HEK293 (cell line): ENCODE measurements around the gene LRSAM1.
A peak's percentile ranks its signal among the peaks of the same experiment; 100 is the strongest.

ENCODE experiments used
- CTCF ChIA-PET: fragments of 350-600 bp; formaldehyde crosslinking; extraction: SDS; loops from one replicate; lab custom pipeline; 2021; ENCODE audit warnings: antibody characterized with exemption; lab: Yijun Ruan, JAX
- POLR2A ChIA-PET: fragments of 300-600 bp; formaldehyde crosslinking; extraction: SDS; loops from one replicate; lab custom pipeline; 2020; ENCODE audit warnings: antibody characterized with exemption, inconsistent platforms; lab: Yijun Ruan, JAX
- H3K27ac ChIP-seq: fragments of 200-500 bp; sonication (Bioruptor generic); 2 replicates; pipeline ENCODE4 v1.5.1; 2014; ENCODE audit warnings: low read depth, low read length, control low read depth, inconsistent platforms; ENCODE audit errors: extremely low read depth
- H3K36me3 ChIP-seq, 2 experiments: fragments of 200-500 bp in 1 of 2; sonication (Bioruptor generic) in 1 of 2; 1 replicate in 1 of 2; 2 replicates in 1 of 2; pipeline ENCODE4 v1.5.1; 2014 to 2017; ENCODE audit warnings: inconsistent platforms in 2 of 2, low read length in 2 of 2; ENCODE audit not compliant: control insufficient read depth in 2 of 2, insufficient read depth in 1 of 2
- H3K4me1 ChIP-seq: fragments of 200-500 bp; sonication (Bioruptor generic); 2 replicates; pipeline ENCODE4 v1.5.1; 2014; ENCODE audit warnings: mild to moderate bottlenecking, low read length, inconsistent platforms; ENCODE audit not compliant: control insufficient read depth, insufficient read depth
- H3K4me3 ChIP-seq: 2 replicates; pipeline ENCODE4 v1.5.1; 2011; ENCODE audit warnings: low read depth, mild to moderate bottlenecking, control low read depth, low read length, moderate library complexity
- H3K9me3 ChIP-seq: fragments of 200-500 bp; sonication (Bioruptor generic); 2 replicates; pipeline ENCODE4 v1.5.1; 2014; ENCODE audit warnings: low read depth, low read length, inconsistent platforms; ENCODE audit not compliant: control insufficient read depth, insufficient read depth
- AEBP2 ChIP-seq: fragments of 450-650 bp; formaldehyde crosslinking; IDR thresholded peaks from 2 replicates; pipeline ENCODE4 v1.5.1; 2016; ENCODE audit warnings: missing biosample characterization, missing genetic modification characterization, borderline replicate concordance
- BCL6B ChIP-seq: fragments of 450-650 bp; formaldehyde crosslinking; IDR thresholded peaks from 2 replicates; pipeline ENCODE4 v1.5.1; 2017; ENCODE audit warnings: missing biosample characterization, missing genetic modification characterization
- ELK4 ChIP-seq: IDR thresholded peaks from 2 replicates; pipeline ENCODE4 v1.6.1; 2011; ENCODE audit warnings: mild to moderate bottlenecking, low read depth, low read length, borderline replicate concordance
- KLF16 ChIP-seq: fragments of 450-650 bp; formaldehyde crosslinking; IDR thresholded peaks from 2 replicates; pipeline ENCODE4 v1.5.1; 2017; ENCODE audit warnings: missing biosample characterization, missing genetic modification characterization
- SCRT1 ChIP-seq: fragments of 450-650 bp; formaldehyde crosslinking; IDR thresholded peaks from 2 replicates; pipeline ENCODE4 v1.5.1; 2016; ENCODE audit warnings: missing biosample characterization, missing genetic modification characterization, borderline replicate concordance
- SCRT2 ChIP-seq: fragments of 450-650 bp; formaldehyde crosslinking; IDR thresholded peaks from 2 replicates; pipeline ENCODE4 v1.5.1; 2016; ENCODE audit warnings: missing biosample characterization, missing genetic modification characterization
- SETDB1 ChIP-seq: IDR thresholded peaks from one replicate; pipeline ENCODE4 v1.6.1; 2017; ENCODE audit warnings: mild to moderate bottlenecking, low read length, moderate library complexity, mixed read lengths; ENCODE audit not compliant: insufficient read length
- TCF7L2 ChIP-seq: IDR thresholded peaks from 2 replicates; pipeline ENCODE4 v1.6.1; 2011; ENCODE audit warnings: low read depth, mild to moderate bottlenecking, inconsistent platforms, low read length, moderate library complexity, borderline replicate concordance
- ZFHX2 ChIP-seq: fragments of 450-650 bp; formaldehyde crosslinking; conservative IDR thresholded peaks from 2 replicates; pipeline ENCODE4 v1.5.1; 2016; ENCODE audit warnings: missing biosample characterization, missing genetic modification characterization
- ZIC2 ChIP-seq: fragments of 450-650 bp; formaldehyde crosslinking; IDR thresholded peaks from 2 replicates; pipeline ENCODE4 v1.5.1; 2016; ENCODE audit warnings: missing biosample characterization, missing genetic modification characterization
- ZNF10 ChIP-seq: fragments of 450-650 bp; formaldehyde crosslinking; IDR thresholded peaks from 2 replicates; pipeline ENCODE4 v1.5.1; 2017; ENCODE audit warnings: missing biosample characterization, missing genetic modification characterization
- ZNF174 ChIP-seq: fragments of 450-650 bp; formaldehyde crosslinking; IDR thresholded peaks from 2 replicates; pipeline ENCODE4 v1.5.0; 2017; ENCODE audit warnings: missing biosample characterization, mild to moderate bottlenecking, missing genetic modification characterization
- ZNF18 ChIP-seq: fragments of 450-650 bp; formaldehyde crosslinking; IDR thresholded peaks from 2 replicates; pipeline ENCODE4 v1.5.1; 2016; ENCODE audit warnings: missing biosample characterization, missing genetic modification characterization
- ZNF19 ChIP-seq: fragments of 450-650 bp; formaldehyde crosslinking; IDR thresholded peaks from 2 replicates; pipeline ENCODE4; 2016; ENCODE audit warnings: missing biosample characterization, missing genetic modification characterization, low read depth
- ZNF311 ChIP-seq: fragments of 450-650 bp; formaldehyde crosslinking; IDR thresholded peaks from 2 replicates; pipeline ENCODE4 v1.5.1; 2017; ENCODE audit warnings: missing biosample characterization, missing genetic modification characterization, borderline replicate concordance
- TF ChIP-seq, protein P1 (sequence below): fragments of 450-650 bp; formaldehyde crosslinking; IDR thresholded peaks from 2 replicates; pipeline ENCODE4 v1.5.1; 2016; ENCODE audit warnings: missing biosample characterization, missing genetic modification characterization

The LRSAM1 gene

DNA sequence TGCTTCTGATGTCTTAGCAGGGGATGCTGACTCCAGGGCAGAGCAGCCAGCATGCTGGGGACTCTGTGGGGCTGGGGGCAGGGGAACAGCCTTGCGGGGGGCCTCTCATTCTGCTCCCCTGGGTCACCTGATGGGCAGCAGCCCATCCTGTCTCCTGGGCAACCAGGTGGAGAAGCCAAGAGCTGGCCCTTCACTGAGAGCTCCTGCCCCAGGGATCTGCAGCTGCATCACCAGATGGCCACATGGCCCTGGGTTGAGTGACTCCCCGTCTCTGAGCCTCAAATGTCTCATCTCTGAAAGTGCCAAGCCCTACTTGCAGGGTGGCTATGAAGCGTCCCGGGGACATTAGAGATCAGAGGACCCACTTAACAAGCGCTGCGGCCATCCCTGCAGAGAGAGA is 49.1 kb downstream of the LRSAM1 start (continued):
- TF ChIP-seq AEBP2, result no peak
- no peak for TF ChIP-seq TCF7L2
- TF ChIP-seq ZNF19 (tag by site-specific recombination), result no peak

DNA sequence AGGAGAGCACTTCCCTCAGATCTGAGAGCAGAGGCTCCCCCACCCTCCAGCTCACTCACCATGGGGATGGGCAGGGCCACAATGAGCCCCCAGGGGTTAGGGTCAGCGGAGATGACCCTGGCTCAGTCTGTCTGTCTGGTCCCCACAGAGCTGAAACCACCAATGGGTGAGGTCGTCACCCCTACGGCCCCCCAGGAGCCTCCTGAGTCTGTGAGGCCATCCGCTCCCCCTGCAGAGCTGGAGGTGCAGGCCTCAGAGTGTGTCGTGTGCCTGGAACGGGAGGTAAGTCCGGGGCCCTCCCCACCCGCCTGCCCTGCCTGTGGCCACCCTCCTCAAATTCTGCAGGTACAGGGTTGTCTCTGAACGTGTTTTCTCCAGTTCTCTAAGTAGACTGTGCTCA is 49.6 kb downstream of the LRSAM1 start:
- no peak for TF ChIP-seq ZFHX2
- 0 out of 2 replicates have a peak, but pooled peaks have one; percentile 14 for TF ChIP-seq ZIC2 (tag by site-specific recombination)
- no peak for TF ChIP-seq ZNF18
- Histone ChIP-seq H3K4me1 (no peaks in the 10 kb centered on the region), H3K27ac (no peak overlapping the region), H3K4me3 (no peak overlapping the region), H3K9me3 (no peaks in the 10 kb centered on the region), H3K36me3 (peaks cover 0 to 37% of the 10 kb centered on the region in 2 experiments; a peak in 1 of 3 replicates)
- ChIA-PET POLR2A (interaction anchor here (0.6 kb wide), 1 partner anchor 368 kb away, joined by 3 read pairs; no protein-coding TSS in a partner anchor), CTCF (interaction anchor here (0.6 to 1.1 kb wide), 3 partner anchors 16 to 136 kb away, joined by 3 read pairs; no protein-coding TSS in a partner anchor)

DNA sequence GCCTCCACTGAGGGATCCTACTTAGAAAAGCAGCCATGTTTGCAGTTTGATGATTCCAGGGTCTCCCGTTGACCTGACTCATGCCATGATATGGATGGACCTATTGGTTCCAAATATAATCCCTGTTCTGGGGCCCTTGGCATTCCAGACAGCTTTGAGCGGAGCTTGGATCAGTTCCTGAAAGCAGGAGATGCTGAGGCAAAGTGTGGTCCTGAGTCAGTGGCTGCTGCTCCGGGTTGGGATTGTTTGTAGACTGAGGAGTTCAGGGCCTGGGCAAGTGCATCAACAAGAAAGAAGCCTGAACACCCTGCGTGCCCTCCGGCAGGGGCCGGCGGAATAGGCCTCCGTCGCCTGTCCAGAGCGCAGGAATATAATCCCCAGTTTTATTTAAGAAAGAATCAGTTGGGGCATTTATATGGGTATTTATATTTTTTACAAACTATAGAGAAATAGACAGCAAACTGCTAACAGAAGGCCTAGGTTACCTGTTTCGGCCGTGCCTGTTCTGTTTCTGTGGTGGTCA is 50.6 kb downstream of the LRSAM1 start:
- CTCF ChIA-PET, result interaction anchor here (1.1 kb wide), 1 partner anchor 233 kb away, joined by 3 read pairs; the partner anchor contains the start of gene TOR2A
- H3K4me3 ChIP-seq, result no peak overlapping the region
- H3K27ac ChIP-seq, result no peak overlapping the region
- TF ChIP-seq ELK4, result no peak
- TF ChIP-seq ZNF174, result no peak
- TF ChIP-seq ZNF10, result no peak
- no peak for TF ChIP-seq KLF16 (tag by site-specific recombination)
- no peak for TF ChIP-seq ZNF311 (tag by site-specific recombination)
- TF ChIP-seq SCRT2 (tag by site-specific recombination), result no peak
- TF ChIP-seq BCL6B (tag by site-specific recombination), result no peak
- TF ChIP-seq, protein P1, sequence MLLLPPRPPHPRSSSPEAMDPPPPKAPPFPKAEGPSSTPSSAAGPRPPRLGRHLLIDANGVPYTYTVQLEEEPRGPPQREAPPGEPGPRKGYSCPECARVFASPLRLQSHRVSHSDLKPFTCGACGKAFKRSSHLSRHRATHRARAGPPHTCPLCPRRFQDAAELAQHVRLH (tag by site-specific recombination), result no peak
- TF ChIP-seq SCRT1, result no peak
- TF ChIP-seq SETDB1, result no peak
- H3K4me1 ChIP-seq, result no peaks in the 10 kb centered on the region
- POLR2A ChIA-PET, result no interaction called here
- H3K36me3 ChIP-seq, result peaks cover 0 to 30% of the 10 kb centered on the region in 2 experiments; a peak in 1 of 3 replicates
- no peaks in the 10 kb centered on the region for H3K9me3 ChIP-seq
